GM23338 (cell line): ENCODE measurements around the gene HACD1. TPM values are rescaled to one million over a fixed set of nuclear protein-coding genes. Genes with fewer than 3 reads are reported as not detected.
"Not testable (repeated sequence)": the region's sequence is repeated elsewhere in the genome, so short reads cannot be mapped to it uniquely, and the experiment has no call there.

Experiments
- ATAC-seq: fragments of 200-7000 bp; cut with Tn5 transposase; 3 replicates; pipeline ENCODE4 v1.9.1; 2020
- DNase-seq: peaks from one replicate; pipeline ENCODE4 v3.0.0-alpha.2; 2015; ENCODE audit warnings: low spot score
- H2AFZ ChIP-seq: fragments of 200-600 bp; sonication (generic); 2 replicates; pipeline ENCODE4 v1.8.0; 2016; ENCODE audit warnings: antibody characterized with exemption, mild to moderate bottlenecking, moderate library complexity
- H3F3A ChIP-seq: fragments of 200-600 bp; sonication (generic); replicated peaks from 2 replicates; pipeline ENCODE4 v1.8.0; 2017; ENCODE audit warnings: antibody characterized with exemption, mixed run types, low read depth
- H3K27ac ChIP-seq: fragments of 200-600 bp; sonication (generic); 2 replicates; pipeline ENCODE4 v1.6.1; 2016; ENCODE audit warnings: low read depth
- H3K27me3 ChIP-seq: fragments of 200-600 bp; sonication (generic); 2 replicates; pipeline ENCODE4 v1.8.0; 2016; ENCODE audit warnings: mild to moderate bottlenecking, mixed run types, moderate library complexity; ENCODE audit not compliant: insufficient read depth
- H3K36me3 ChIP-seq: fragments of 200-600 bp; sonication (generic); 2 replicates; pipeline ENCODE4 v1.8.0; 2016; ENCODE audit warnings: mild to moderate bottlenecking; ENCODE audit not compliant: insufficient read depth
- H3K4me1 ChIP-seq: fragments of 200-600 bp; sonication (generic); 2 replicates; pipeline ENCODE4 v1.8.0; 2016; ENCODE audit warnings: mild to moderate bottlenecking, moderate library complexity; ENCODE audit not compliant: insufficient read depth
- H3K4me2 ChIP-seq: fragments of 200-600 bp; sonication (generic); 2 replicates; pipeline ENCODE4 v1.7.1; 2017; ENCODE audit warnings: mixed run types
- H3K4me3 ChIP-seq: fragments of 200-600 bp; sonication (generic); 2 replicates; pipeline ENCODE4 v1.6.1; 2016; ENCODE audit warnings: mixed run types
- H3K79me2 ChIP-seq: fragments of 200-600 bp; sonication (generic); replicated peaks from 2 replicates; pipeline ENCODE4 v1.8.0; 2017; ENCODE audit warnings: mild to moderate bottlenecking; ENCODE audit not compliant: insufficient read depth
- H3K9me2 ChIP-seq: fragments of 200-600 bp; sonication (generic); 2 replicates; pipeline ENCODE4 v1.8.0; 2017; ENCODE audit not compliant: insufficient read depth
- H4K20me1 ChIP-seq: fragments of 200-600 bp; sonication (generic); replicated peaks from 2 replicates; pipeline ENCODE4 v1.8.0; 2017; ENCODE audit warnings: mild to moderate bottlenecking; ENCODE audit not compliant: insufficient read depth
- H3K27ac Mint-ChIP-seq: 2 replicates; pipeline ENCODE4 v1.8.0; 2020; ENCODE audit warnings: inconsistent platforms, mild to moderate bottlenecking, moderate library complexity, mixed read lengths
- H3K27me3 Mint-ChIP-seq: 3 replicates; pipeline ENCODE4 v1.8.0; 2022; ENCODE audit warnings: low read depth, mild to moderate bottlenecking, moderate library complexity, mixed read lengths, inconsistent platforms; ENCODE audit not compliant: insufficient read depth, poor library complexity
- H3K36me3 Mint-ChIP-seq: 3 replicates; pipeline ENCODE4 v1.8.0; 2021; ENCODE audit warnings: low read depth, mild to moderate bottlenecking, inconsistent platforms, moderate library complexity, mixed read lengths
- H3K4me1 Mint-ChIP-seq: 3 replicates; pipeline ENCODE4 v1.8.0; 2020; ENCODE audit warnings: mild to moderate bottlenecking, inconsistent platforms, mixed read lengths
- H3K4me3 Mint-ChIP-seq: 3 replicates; pipeline ENCODE4 v1.8.0; 2021; ENCODE audit warnings: moderate library complexity, mild to moderate bottlenecking, inconsistent platforms, mixed read lengths
- H3K9me3 Mint-ChIP-seq: 3 replicates; pipeline ENCODE4 v1.8.0; 2020; ENCODE audit warnings: moderate library complexity, mild to moderate bottlenecking, inconsistent platforms, mixed read lengths
- CTCF ChIP-seq, 2 experiments: fragments of 200-600 bp in 1 of 2; sonication (generic) in 1 of 2; conservative IDR thresholded peaks; 2 replicates each; pipeline versions ENCODE4 v1.5.1 to v1.6.1; 2016 to 2017; ENCODE audit warnings: antibody characterized with exemption in 2 of 2, low read depth in 2 of 2, mild to moderate bottlenecking in 2 of 2, moderate library complexity in 1 of 2
- ETS1 ChIP-seq: IDR thresholded peaks from 2 replicates; pipeline ENCODE4 v1.6.1; 2016; ENCODE audit warnings: antibody characterized with exemption
- EZH2 ChIP-seq: fragments of 200-600 bp; sonication (generic); IDR thresholded peaks from one replicate; pipeline ENCODE4 v1.8.0; 2017; ENCODE audit warnings: antibody characterized with exemption, mild to moderate bottlenecking, low read depth; ENCODE audit not compliant: unreplicated experiment
- JUNB ChIP-seq: IDR thresholded peaks from one replicate; pipeline ENCODE4 v1.6.1; 2016; ENCODE audit warnings: antibody characterized with exemption; ENCODE audit not compliant: unreplicated experiment
- NANOG ChIP-seq: IDR thresholded peaks from 2 replicates; pipeline ENCODE4 v1.6.1; 2016; ENCODE audit warnings: antibody characterized with exemption, borderline replicate concordance
- POLR2AphosphoS5 ChIP-seq: IDR thresholded peaks from 2 replicates; pipeline ENCODE4 v1.6.1; 2016; ENCODE audit warnings: antibody characterized with exemption, low read depth
- STAT1 ChIP-seq: IDR thresholded peaks from one replicate; pipeline ENCODE4 v1.6.1; 2016; ENCODE audit warnings: antibody characterized with exemption; ENCODE audit not compliant: unreplicated experiment
- ZNF114 ChIP-seq: fragments of 250-450 bp; sonication (Bioruptor Pico); IDR thresholded peaks from 2 replicates; pipeline ENCODE4 v1.5.0; 2020; ENCODE audit warnings: mild to moderate bottlenecking, moderate library complexity
- ZNF331 ChIP-seq: fragments of 250-450 bp; sonication (Bioruptor Pico); IDR thresholded peaks from 2 replicates; pipeline ENCODE4 v1.5.0; 2020; ENCODE audit warnings: low read depth, mild to moderate bottlenecking, moderate library complexity
- ZNF462 ChIP-seq: fragments of 250-450 bp; sonication (Bioruptor Pico); IDR thresholded peaks from 2 replicates; pipeline ENCODE4 v1.5.0; 2020; ENCODE audit warnings: mild to moderate bottlenecking, moderate library complexity
- polyA plus RNA-seq: library from polyadenylated mRNA; unstranded; fragments of >200 nt; fragmentation: Nextera tagmentation; extraction: Ambion mirVana; gene quantifications from 2 replicates; pipeline ENCODE4 v1.2.1, GENCODE V29; 2016
- total RNA-seq: library from RNA; depleted of rRNA; stranded (reverse); fragments of >200 nt; shearing (Covaris generic); gene quantifications from 2 replicates; pipeline ENCODE4 v1.2.3, GENCODE V29; 2014
- TF ChIP-seq, protein P1 (sequence below): IDR thresholded peaks from one replicate; pipeline ENCODE4 v1.6.1; 2018; ENCODE audit warnings: antibody characterized with exemption; ENCODE audit not compliant: unreplicated experiment

The HACD1 gene
- total and polyA plus RNA-seq, 2 experiments from 2014 or later: 32.2 to 66.2 TPM

DNA sequence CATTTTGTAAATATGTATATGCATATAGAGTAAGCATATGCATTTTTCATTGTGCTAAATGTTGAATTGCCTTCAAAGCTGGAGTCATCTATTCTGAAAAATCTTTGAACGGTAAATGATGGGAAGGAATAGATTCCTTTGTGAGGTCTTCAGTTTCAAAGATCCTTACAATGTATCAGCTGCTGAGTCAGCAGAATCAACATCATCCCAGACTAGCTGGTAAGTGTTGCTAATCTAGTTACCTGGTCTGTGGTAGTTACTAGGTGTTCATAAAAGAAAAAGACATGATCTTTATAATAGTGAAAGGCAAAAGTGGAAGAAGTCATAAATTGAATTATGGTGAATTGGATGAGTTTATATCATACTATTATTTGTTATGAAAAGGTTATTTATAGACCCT is 16.2 kb upstream of the HACD1 start:
- Histone ChIP-seq H3K9me2 (no peaks in the 10 kb centered on the region), H2AFZ (no peak overlapping the region), H3F3A (no peaks in the 10 kb centered on the region), H3K4me2 (no peak overlapping the region), H3K27ac (no peak overlapping the region), H3K79me2 (no peaks in the 10 kb centered on the region), H4K20me1 (no peaks in the 10 kb centered on the region), H3K4me3 (no peak overlapping the region), H3K36me3 (no peaks in the 10 kb centered on the region), H3K4me1 (no peaks in the 10 kb centered on the region), H3K27me3 (no peaks in the 10 kb centered on the region)
- no peaks in the 10 kb centered on the region; the same call in 2 of the 3 replicates for H3K9me3 Mint-ChIP-seq
- no peaks in the 10 kb centered on the region for H3K36me3 Mint-ChIP-seq
- no peak for DNase-seq
- no peak for ATAC-seq
- no peak overlapping the region for H3K4me3 Mint-ChIP-seq
- TF ChIP-seq, protein P1, sequence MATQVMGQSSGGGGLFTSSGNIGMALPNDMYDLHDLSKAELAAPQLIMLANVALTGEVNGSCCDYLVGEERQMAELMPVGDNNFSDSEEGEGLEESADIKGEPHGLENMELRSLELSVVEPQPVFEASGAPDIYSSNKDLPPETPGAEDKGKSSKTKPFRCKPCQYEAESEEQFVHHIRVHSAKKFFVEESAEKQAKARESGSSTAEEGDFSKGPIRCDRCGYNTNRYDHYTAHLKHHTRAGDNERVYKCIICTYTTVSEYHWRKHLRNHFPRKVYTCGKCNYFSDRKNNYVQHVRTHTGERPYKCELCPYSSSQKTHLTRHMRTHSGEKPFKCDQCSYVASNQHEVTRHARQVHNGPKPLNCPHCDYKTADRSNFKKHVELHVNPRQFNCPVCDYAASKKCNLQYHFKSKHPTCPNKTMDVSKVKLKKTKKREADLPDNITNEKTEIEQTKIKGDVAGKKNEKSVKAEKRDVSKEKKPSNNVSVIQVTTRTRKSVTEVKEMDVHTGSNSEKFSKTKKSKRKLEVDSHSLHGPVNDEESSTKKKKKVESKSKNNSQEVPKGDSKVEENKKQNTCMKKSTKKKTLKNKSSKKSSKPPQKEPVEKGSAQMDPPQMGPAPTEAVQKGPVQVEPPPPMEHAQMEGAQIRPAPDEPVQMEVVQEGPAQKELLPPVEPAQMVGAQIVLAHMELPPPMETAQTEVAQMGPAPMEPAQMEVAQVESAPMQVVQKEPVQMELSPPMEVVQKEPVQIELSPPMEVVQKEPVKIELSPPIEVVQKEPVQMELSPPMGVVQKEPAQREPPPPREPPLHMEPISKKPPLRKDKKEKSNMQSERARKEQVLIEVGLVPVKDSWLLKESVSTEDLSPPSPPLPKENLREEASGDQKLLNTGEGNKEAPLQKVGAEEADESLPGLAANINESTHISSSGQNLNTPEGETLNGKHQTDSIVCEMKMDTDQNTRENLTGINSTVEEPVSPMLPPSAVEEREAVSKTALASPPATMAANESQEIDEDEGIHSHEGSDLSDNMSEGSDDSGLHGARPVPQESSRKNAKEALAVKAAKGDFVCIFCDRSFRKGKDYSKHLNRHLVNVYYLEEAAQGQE: no peak
- no peak for TF ChIP-seq ZNF331 (CRISPR knock-in tag)
- no peak for TF ChIP-seq NANOG
- TF ChIP-seq ZNF114 (CRISPR knock-in tag): no peak
- no peak for TF ChIP-seq STAT1
- no peak for TF ChIP-seq EZH2
- TF ChIP-seq POLR2AphosphoS5: no peak
- TF ChIP-seq CTCF (conservative IDR thresholded peaks at IDR 0.05; ENCODE audit: low read depth in 2 of 2): no peak
- no peak for TF ChIP-seq JUNB
- no peak for TF ChIP-seq ZNF462 (CRISPR knock-in tag)
- TF ChIP-seq ETS1: no peak
- no peak overlapping the region for H3K27ac Mint-ChIP-seq
- H3K27me3 Mint-ChIP-seq: no peaks in the 10 kb centered on the region
- H3K4me1 Mint-ChIP-seq: no peaks in the 10 kb centered on the region

DNA sequence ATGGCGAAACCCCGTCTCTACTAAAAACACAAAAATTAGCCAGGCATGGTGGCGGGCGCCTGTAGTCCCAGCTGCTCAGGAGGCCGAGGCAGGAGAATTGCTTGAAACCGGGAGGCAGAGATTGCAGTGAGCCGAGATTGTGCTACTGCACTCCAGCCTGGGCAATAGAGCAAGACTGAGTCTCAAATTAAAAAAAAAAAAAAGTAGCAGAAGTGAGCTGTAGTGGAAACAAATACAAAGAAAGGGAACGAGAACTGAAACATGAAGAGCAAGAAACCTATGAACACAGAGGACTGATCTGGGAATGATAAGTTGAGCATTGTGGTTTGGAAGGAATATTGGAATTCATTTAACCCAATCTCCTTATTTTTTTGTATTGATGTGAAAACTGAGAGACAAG is 15.4 kb upstream of the HACD1 start:
- not testable (repeated sequence) for H3K4me1 ChIP-seq, H3K36me3 ChIP-seq, H3K4me3 ChIP-seq, H4K20me1 ChIP-seq, H3K4me3 Mint-ChIP-seq, ATAC-seq, DNase-seq, H3K36me3 Mint-ChIP-seq, H3F3A ChIP-seq, H3K4me2 ChIP-seq, H3K9me2 ChIP-seq, H3K79me2 ChIP-seq, H3K27me3 Mint-ChIP-seq, H3K27me3 ChIP-seq, H3K27ac ChIP-seq, H3K27ac Mint-ChIP-seq, H3K4me1 Mint-ChIP-seq, H2AFZ ChIP-seq, H3K9me3 Mint-ChIP-seq
